HepG2 (cell line): ENCODE results near the gene OST4. TPM values are rescaled to one million over a fixed set of nuclear protein-coding genes. Genes with fewer than 3 reads are reported as not detected.
A peak's percentile ranks its signal among the peaks of the same experiment; 100 is the strongest.

Experiments
- ATF7-NPFF ChIP-seq: sonication (generic); formaldehyde crosslinking; IDR thresholded peaks from 2 replicates; pipeline ENCODE4 v1.8.1; 2023; ENCODE audit warnings: mild to moderate bottlenecking, low read depth, missing genetic modification reagents, moderate library complexity
- BRCA1 ChIP-seq: sonication (generic); formaldehyde crosslinking; IDR thresholded peaks from 2 replicates; pipeline ENCODE4 v1.4.0; 2020; ENCODE audit warnings: missing genetic modification reagents
- CCAR2 ChIP-seq: fragments of 200-400 bp; formaldehyde crosslinking; optimal IDR thresholded peaks from 2 replicates; pipeline ENCODE3; 2018; ENCODE audit warnings: low read depth, mild to moderate bottlenecking, low read length, moderate library complexity
- NFYC ChIP-seq: IDR thresholded peaks from 2 replicates; pipeline ENCODE4 v1.6.1; 2016; ENCODE audit warnings: missing genetic modification reagents, missing compliant biosample characterization
- SP4 ChIP-seq: sonication (generic); formaldehyde crosslinking; IDR thresholded peaks from 2 replicates; pipeline ENCODE4 v1.8.1; 2023; ENCODE audit warnings: mild to moderate bottlenecking, missing genetic modification reagents
- TCF12 ChIP-seq, 2 experiments: fragments of 450-650 bp in 1 of 2; sonication (generic) in 1 of 2; formaldehyde crosslinking in 1 of 2; IDR thresholded peaks; 2 replicates each; pipeline versions ENCODE4 v1.6.1 to v1.8.0; 2017 to 2022; ENCODE audit warnings: antibody characterized with exemption in 1 of 2, mild to moderate bottlenecking in 1 of 2, missing genetic modification reagents in 1 of 2, moderate library complexity in 1 of 2
- ZNF160 ChIP-seq: sonication (generic); formaldehyde crosslinking; IDR thresholded peaks from 2 replicates; pipeline ENCODE4 v1.8.0; 2022; ENCODE audit warnings: mild to moderate bottlenecking, inconsistent platforms, missing genetic modification reagents
- ZNF501 ChIP-seq: sonication (generic); formaldehyde crosslinking; IDR thresholded peaks from 2 replicates; pipeline ENCODE4 v1.5.1; 2020; ENCODE audit warnings: mild to moderate bottlenecking, moderate library complexity, missing genetic modification reagents
- ZNF510 ChIP-seq: sonication (generic); formaldehyde crosslinking; IDR thresholded peaks from 2 replicates; pipeline ENCODE4 v1.4.0; 2020; ENCODE audit warnings: low read depth, mild to moderate bottlenecking, missing genetic modification reagents
- polyA plus RNA-seq, 8 experiments: library from polyadenylated mRNA; depleted of rRNA in 3 of 8; stranded (reverse) in 7 of 8; unstranded in 1 of 8; fragments of >200 nt; fragmentation: Illumina TruSeq in 4 of 8; extraction: Trizol in 4 of 8; gene quantifications; 2 replicates each; pipeline versions ENCODE4 v1.2.1 to v1.2.3, GENCODE V29; 2011 to 2016; ENCODE audit warnings: low read depth in 4 of 8, missing spikeins in 1 of 8, mixed read lengths in 1 of 8; ENCODE audit not compliant: insufficient read depth in 1 of 8
- total RNA-seq, 5 experiments: library from RNA; depleted of rRNA; stranded (reverse); fragments of >200 nt; fragmentation: Illumina TruSeq; extraction: Trizol; gene quantifications; 2 replicates each; pipeline ENCODE4 v1.2.3, GENCODE V29; 2016; ENCODE audit warnings: low read depth in 1 of 5
- TF ChIP-seq, protein P1 (sequence below): sonication (generic); formaldehyde crosslinking; IDR thresholded peaks from 2 replicates; pipeline ENCODE4 v1.4.0; 2020; ENCODE audit warnings: missing genetic modification reagents
- TF ChIP-seq, protein P2 (sequence below): sonication (generic); formaldehyde crosslinking; IDR thresholded peaks from 2 replicates; pipeline ENCODE4 v1.9.0; 2022; ENCODE audit warnings: missing genetic modification reagents, mild to moderate bottlenecking, borderline replicate concordance
- TF ChIP-seq, protein P3 (sequence below), 2 experiments: IDR thresholded peaks; 2 replicates each; pipeline ENCODE4 v1.6.1; 2011 to 2012; ENCODE audit warnings: low read length in 2 of 2, borderline replicate concordance in 1 of 2, low read depth in 1 of 2, mild to moderate bottlenecking in 1 of 2, moderate library complexity in 1 of 2
- TF ChIP-seq, protein P4 (sequence below): sonication (generic); formaldehyde crosslinking; IDR thresholded peaks from 2 replicates; pipeline ENCODE4 v1.8.1; 2023; ENCODE audit warnings: mild to moderate bottlenecking, inconsistent platforms, moderate library complexity, missing genetic modification reagents, borderline replicate concordance
- TF ChIP-seq, protein P5 (sequence below): sonication (generic); formaldehyde crosslinking; IDR thresholded peaks from 2 replicates; pipeline ENCODE4 v1.4.0; 2020; ENCODE audit warnings: missing genetic modification reagents, borderline replicate concordance
- TF ChIP-seq, protein P6 (sequence below): sonication (generic); formaldehyde crosslinking; IDR thresholded peaks from 2 replicates; pipeline ENCODE4 v1.4.0; 2020; ENCODE audit warnings: missing genetic modification reagents, mild to moderate bottlenecking, borderline replicate concordance

OST4 gene
- total and polyA plus RNA-seq, 2 of the 13 experiments (the other 11 are each of a cell fraction or from before 2014, with no cell fraction given): 498 to 584 TPM

DNA sequence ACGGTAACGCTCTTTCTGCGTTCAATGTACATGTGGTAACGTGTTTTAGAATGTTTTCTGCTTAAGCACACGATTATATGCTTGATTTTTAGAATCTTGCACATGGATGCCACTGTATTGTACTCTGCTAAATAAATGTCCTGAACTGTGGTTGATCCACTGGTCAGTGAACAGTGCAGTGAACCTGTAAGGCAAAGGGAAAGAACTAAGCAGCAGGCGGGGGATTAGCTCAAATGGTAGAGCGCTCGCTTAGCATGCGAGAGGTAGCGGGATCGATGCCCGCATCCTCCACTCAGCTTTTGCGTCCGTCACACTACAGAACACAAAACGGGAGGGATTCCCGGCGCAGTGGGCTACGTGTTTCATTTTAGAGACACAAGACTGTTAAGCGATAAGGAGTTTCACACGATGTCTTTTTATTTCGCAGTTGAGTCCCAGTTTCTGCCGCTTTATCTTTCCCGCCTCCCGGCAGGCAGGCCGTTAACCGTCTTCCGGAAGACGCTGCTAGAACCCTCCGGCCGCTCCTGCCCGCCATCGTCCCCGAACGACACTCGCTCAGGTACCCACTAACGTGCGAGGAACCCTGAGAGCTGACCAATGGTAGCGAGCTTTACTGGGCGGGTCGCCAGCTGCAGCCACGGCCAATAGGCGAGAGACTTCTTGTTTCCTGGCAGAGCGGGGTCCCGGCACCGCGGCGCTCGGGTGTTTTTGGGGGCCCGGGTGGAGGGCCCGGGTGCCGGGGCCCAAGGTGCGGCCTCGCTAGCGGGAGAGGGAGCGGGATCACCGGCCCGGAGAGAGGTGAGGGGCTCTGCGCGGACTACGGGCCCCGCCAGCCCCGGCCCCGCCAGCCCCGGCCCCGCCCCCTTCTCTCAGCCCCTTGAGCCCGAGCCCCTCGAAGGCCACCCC, 20.2 kb downstream of the OST4 start, which contains the start of gene AGBL5 (continued):
- TF ChIP-seq, protein P1, sequence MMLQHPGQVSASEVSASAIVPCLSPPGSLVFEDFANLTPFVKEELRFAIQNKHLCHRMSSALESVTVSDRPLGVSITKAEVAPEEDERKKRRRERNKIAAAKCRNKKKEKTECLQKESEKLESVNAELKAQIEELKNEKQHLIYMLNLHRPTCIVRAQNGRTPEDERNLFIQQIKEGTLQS (CRISPR knock-in tag): no peak; the same call in 1 of the 2 replicates
- TF ChIP-seq, protein P2, sequence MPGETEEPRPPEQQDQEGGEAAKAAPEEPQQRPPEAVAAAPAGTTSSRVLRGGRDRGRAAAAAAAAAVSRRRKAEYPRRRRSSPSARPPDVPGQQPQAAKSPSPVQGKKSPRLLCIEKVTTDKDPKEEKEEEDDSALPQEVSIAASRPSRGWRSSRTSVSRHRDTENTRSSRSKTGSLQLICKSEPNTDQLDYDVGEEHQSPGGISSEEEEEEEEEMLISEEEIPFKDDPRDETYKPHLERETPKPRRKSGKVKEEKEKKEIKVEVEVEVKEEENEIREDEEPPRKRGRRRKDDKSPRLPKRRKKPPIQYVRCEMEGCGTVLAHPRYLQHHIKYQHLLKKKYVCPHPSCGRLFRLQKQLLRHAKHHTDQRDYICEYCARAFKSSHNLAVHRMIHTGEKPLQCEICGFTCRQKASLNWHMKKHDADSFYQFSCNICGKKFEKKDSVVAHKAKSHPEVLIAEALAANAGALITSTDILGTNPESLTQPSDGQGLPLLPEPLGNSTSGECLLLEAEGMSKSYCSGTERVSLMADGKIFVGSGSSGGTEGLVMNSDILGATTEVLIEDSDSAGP (CRISPR knock-in tag): 0 out of 2 replicates have a peak, but pooled peaks have one; percentile 54
- TF ChIP-seq CCAR2 (peak; percentile 51), SP4 (CRISPR knock-in tag) (peak; percentile 61; the same call in 1 of the 2 replicates), ZNF510 (no peak; the same call in 1 of the 2 replicates), ATF7-NPFF (CRISPR knock-in tag) (peak; percentile 98), TCF12 (IDR thresholded peaks at IDR 0.05) (no peak), TCF12 (CRISPR knock-in tag; IDR thresholded peaks at IDR 0.05) (no peak; the same call in 1 of the 2 replicates), BRCA1 (CRISPR knock-in tag) (peak; percentile 94; the same call in 1 of the 2 replicates), ZNF160 (CRISPR knock-in tag) (peak; percentile 7), ZNF501 (peak; percentile 96), NFYC (CRISPR knock-in tag) (peak; percentile 98)
- TF ChIP-seq, protein P3, sequence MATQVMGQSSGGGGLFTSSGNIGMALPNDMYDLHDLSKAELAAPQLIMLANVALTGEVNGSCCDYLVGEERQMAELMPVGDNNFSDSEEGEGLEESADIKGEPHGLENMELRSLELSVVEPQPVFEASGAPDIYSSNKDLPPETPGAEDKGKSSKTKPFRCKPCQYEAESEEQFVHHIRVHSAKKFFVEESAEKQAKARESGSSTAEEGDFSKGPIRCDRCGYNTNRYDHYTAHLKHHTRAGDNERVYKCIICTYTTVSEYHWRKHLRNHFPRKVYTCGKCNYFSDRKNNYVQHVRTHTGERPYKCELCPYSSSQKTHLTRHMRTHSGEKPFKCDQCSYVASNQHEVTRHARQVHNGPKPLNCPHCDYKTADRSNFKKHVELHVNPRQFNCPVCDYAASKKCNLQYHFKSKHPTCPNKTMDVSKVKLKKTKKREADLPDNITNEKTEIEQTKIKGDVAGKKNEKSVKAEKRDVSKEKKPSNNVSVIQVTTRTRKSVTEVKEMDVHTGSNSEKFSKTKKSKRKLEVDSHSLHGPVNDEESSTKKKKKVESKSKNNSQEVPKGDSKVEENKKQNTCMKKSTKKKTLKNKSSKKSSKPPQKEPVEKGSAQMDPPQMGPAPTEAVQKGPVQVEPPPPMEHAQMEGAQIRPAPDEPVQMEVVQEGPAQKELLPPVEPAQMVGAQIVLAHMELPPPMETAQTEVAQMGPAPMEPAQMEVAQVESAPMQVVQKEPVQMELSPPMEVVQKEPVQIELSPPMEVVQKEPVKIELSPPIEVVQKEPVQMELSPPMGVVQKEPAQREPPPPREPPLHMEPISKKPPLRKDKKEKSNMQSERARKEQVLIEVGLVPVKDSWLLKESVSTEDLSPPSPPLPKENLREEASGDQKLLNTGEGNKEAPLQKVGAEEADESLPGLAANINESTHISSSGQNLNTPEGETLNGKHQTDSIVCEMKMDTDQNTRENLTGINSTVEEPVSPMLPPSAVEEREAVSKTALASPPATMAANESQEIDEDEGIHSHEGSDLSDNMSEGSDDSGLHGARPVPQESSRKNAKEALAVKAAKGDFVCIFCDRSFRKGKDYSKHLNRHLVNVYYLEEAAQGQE (IDR thresholded peaks at IDR 0.05; ENCODE audit: borderline replicate concordance in 1 of 2, low read depth in 1 of 2, low read length in 2 of 2): no peak
- TF ChIP-seq, protein P4, sequence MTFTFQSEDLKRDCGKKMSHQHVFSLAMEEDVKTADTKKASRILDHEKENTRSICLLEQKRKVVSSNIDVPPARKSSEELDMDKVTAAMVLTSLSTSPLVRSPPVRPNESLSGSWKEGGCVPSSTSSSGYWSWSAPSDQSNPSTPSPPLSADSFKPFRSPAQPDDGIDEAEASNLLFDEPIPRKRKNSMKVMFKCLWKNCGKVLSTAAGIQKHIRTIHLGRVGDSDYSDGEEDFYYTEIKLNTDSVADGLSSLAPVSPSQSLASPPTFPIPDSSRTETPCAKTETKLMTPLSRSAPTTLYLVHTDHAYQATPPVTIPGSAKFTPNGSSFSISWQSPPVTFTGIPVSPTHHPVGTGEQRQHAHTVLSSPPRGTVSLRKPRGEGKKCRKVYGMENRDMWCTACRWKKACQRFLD (CRISPR knock-in tag): peak; percentile 88; the same call in 1 of the 2 replicates
- TF ChIP-seq, protein P5, sequence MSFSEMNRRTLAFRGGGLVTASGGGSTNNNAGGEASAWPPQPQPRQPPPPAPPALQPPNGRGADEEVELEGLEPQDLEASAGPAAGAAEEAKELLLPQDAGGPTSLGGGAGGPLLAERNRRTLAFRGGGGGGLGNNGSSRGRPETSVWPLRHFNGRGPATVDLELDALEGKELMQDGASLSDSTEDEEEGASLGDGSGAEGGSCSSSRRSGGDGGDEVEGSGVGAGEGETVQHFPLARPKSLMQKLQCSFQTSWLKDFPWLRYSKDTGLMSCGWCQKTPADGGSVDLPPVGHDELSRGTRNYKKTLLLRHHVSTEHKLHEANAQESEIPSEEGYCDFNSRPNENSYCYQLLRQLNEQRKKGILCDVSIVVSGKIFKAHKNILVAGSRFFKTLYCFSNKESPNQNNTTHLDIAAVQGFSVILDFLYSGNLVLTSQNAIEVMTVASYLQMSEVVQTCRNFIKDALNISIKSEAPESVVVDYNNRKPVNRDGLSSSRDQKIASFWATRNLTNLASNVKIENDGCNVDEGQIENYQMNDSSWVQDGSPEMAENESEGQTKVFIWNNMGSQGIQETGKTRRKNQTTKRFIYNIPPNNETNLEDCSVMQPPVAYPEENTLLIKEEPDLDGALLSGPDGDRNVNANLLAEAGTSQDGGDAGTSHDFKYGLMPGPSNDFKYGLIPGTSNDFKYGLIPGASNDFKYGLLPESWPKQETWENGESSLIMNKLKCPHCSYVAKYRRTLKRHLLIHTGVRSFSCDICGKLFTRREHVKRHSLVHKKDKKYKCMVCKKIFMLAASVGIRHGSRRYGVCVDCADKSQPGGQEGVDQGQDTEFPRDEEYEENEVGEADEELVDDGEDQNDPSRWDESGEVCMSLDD (CRISPR knock-in tag): peak; percentile 98
- TF ChIP-seq, protein P6, sequence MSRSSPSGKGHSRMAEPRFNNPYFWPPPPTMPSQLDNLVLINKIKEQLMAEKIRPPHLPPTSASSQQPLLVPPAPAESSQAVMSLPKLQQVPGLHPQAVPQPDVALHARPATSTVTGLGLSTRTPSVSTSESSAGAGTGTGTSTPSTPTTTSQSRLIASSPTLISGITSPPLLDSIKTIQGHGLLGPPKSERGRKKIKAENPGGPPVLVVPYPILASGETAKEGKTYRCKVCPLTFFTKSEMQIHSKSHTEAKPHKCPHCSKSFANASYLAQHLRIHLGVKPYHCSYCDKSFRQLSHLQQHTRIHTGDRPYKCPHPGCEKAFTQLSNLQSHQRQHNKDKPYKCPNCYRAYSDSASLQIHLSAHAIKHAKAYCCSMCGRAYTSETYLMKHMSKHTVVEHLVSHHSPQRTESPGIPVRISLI (CRISPR knock-in tag): peak; percentile 55; the same call in 1 of the 2 replicates
